Neural cell (in vitro differentiated cells): ENCODE results near the gene AP2B1. TPM values are rescaled to one million over a fixed set of nuclear protein-coding genes. Genes with fewer than 3 reads are reported as not detected.

Experiments used
- H2AFZ ChIP-seq: fragments of 200-600, 300-800 bp; sonication (generic), shearing (Covaris generic); 2 replicates; pipeline ENCODE4 v1.6.0; 2014; ENCODE audit warnings: low read depth, mild to moderate bottlenecking, antibody characterized with exemption, low read length, moderate library complexity
- H3F3A ChIP-seq: fragments of 200-600 bp; shearing (Covaris generic); 2 replicates; pipeline ENCODE4 v1.6.1; 2016; ENCODE audit warnings: mild to moderate bottlenecking, moderate library complexity, mixed read lengths, antibody characterized with exemption, low read length; ENCODE audit not compliant: insufficient read depth, poor library complexity, severe bottlenecking
- H3K27ac ChIP-seq: fragments of 200-600, 300-800 bp; sonication (generic), shearing (Covaris generic); 2 replicates; pipeline ENCODE4 v1.5.1; 2014; ENCODE audit warnings: mild to moderate bottlenecking, low read length, moderate library complexity
- H3K27me3 ChIP-seq: fragments of 300-800, 200-600 bp; sonication (generic), shearing (Covaris generic); 2 replicates; pipeline ENCODE4 v1.6.0; 2014; ENCODE audit warnings: mild to moderate bottlenecking, low read depth, low read length, moderate library complexity; ENCODE audit not compliant: insufficient read depth
- H3K36me3 ChIP-seq: fragments of 300-800, 200-600 bp; sonication (generic), shearing (Covaris generic); 2 replicates; pipeline ENCODE4 v1.5.1; 2014; ENCODE audit warnings: mild to moderate bottlenecking, antibody characterized with exemption, low read length, moderate library complexity; ENCODE audit not compliant: insufficient read depth
- H3K4me2 ChIP-seq: fragments of 300-800, 200-600 bp; sonication (generic), shearing (Covaris generic); 2 replicates; pipeline ENCODE4 v1.6.0; 2014; ENCODE audit warnings: mild to moderate bottlenecking, low read length
- H3K4me3 ChIP-seq: fragments of 300-800, 200-600 bp; sonication (generic), shearing (Covaris generic); 2 replicates; pipeline ENCODE4 v1.5.1; 2014; ENCODE audit warnings: mild to moderate bottlenecking, low read length, moderate library complexity
- H3K79me2 ChIP-seq: fragments of 200-600 bp; shearing (Covaris generic); replicated peaks from 2 replicates; pipeline ENCODE4 v1.6.0; 2014; ENCODE audit warnings: mild to moderate bottlenecking, low read length, moderate library complexity; ENCODE audit not compliant: insufficient read depth
- H3K9ac ChIP-seq: fragments of 300-800, 200-600 bp; sonication (generic), shearing (Covaris generic); 2 replicates; pipeline ENCODE4 v1.6.1; 2016; ENCODE audit warnings: mild to moderate bottlenecking, low read length, mixed read lengths
- H3K9me2 ChIP-seq: fragments of 200-600 bp; shearing (Covaris generic); 2 replicates; pipeline ENCODE4 v1.6.1; 2016; ENCODE audit warnings: mild to moderate bottlenecking, low read length, mixed read lengths; ENCODE audit not compliant: insufficient read depth
- H3K9me3 ChIP-seq: fragments of 200-600, 300-800 bp; sonication (generic), shearing (Covaris generic); 2 replicates; pipeline ENCODE4 v1.6.1; 2016; ENCODE audit warnings: mild to moderate bottlenecking, mixed run types, low read length, moderate library complexity, mixed read lengths
- H4K20me1 ChIP-seq: fragments of 200-600 bp; shearing (Covaris generic); 2 replicates; pipeline ENCODE4 v1.6.1; 2016; ENCODE audit warnings: mild to moderate bottlenecking, mixed run types; ENCODE audit not compliant: insufficient read depth
- CTCF ChIP-seq: fragments of 450-650 bp; IDR thresholded peaks from 2 replicates; pipeline ENCODE4 v1.5.1; 2014; ENCODE audit warnings: antibody characterized with exemption, mild to moderate bottlenecking, moderate library complexity; ENCODE audit not compliant: poor library complexity, severe bottlenecking
- EP300 ChIP-seq: fragments of 450-650 bp; conservative IDR thresholded peaks from 2 replicates; pipeline ENCODE4 v1.6.1; 2014; ENCODE audit warnings: antibody characterized with exemption, mild to moderate bottlenecking, moderate library complexity; ENCODE audit not compliant: poor library complexity, severe bottlenecking
- EZH2 ChIP-seq: fragments of 200-600, 300-800 bp; shearing (Covaris generic), sonication (generic); IDR thresholded peaks from 2 replicates; pipeline ENCODE4 v1.6.1; 2014; ENCODE audit warnings: antibody characterized with exemption, low read length, borderline replicate concordance, mild to moderate bottlenecking; ENCODE audit not compliant: insufficient read depth, poor library complexity, severe bottlenecking
- MXI1 ChIP-seq: fragments of 450-650 bp; conservative IDR thresholded peaks from 2 replicates; pipeline ENCODE4 v1.6.1; 2014; ENCODE audit warnings: antibody characterized with exemption, mild to moderate bottlenecking; ENCODE audit not compliant: poor library complexity, severe bottlenecking
- POLR2AphosphoS5 ChIP-seq: IDR thresholded peaks from 2 replicates; pipeline ENCODE4 v1.6.1; 2012
- RAD21 ChIP-seq: fragments of 450-650 bp; conservative IDR thresholded peaks from 2 replicates; pipeline ENCODE4 v1.6.1; 2014; ENCODE audit warnings: antibody characterized with exemption, mild to moderate bottlenecking, moderate library complexity
- REST ChIP-seq: IDR thresholded peaks from 2 replicates; pipeline ENCODE4 v1.6.1; 2012; ENCODE audit warnings: borderline replicate concordance
- SMC3 ChIP-seq: fragments of 450-650 bp; conservative IDR thresholded peaks from 2 replicates; pipeline ENCODE4 v1.6.1; 2014; ENCODE audit warnings: antibody characterized with exemption, mild to moderate bottlenecking, moderate library complexity; ENCODE audit not compliant: poor library complexity
- TAF1 ChIP-seq: IDR thresholded peaks from 2 replicates; pipeline ENCODE4 v1.6.1; 2012; ENCODE audit warnings: low read depth
- polyA plus RNA-seq: library from polyadenylated mRNA; depleted of rRNA; stranded (reverse); fragments of >200 nt; gene quantifications from 2 replicates; pipeline ENCODE4 v1.2.3, GENCODE V29; 2014

AP2B1 gene
- polyA plus RNA-seq, 1 donor from 2014 or later: 59.5 TPM

- H3K4me3 ChIP-seq: no peak overlapping the region
- no peak overlapping the region for H3K9ac ChIP-seq
- no peak overlapping the region for H2AFZ ChIP-seq
- H3K9me2 ChIP-seq: no peaks in the 10 kb centered on the region
- H3K27ac ChIP-seq: no peak overlapping the region
- no peak overlapping the region for H3K4me2 ChIP-seq
- H3K9me3 ChIP-seq: no peaks in the 10 kb centered on the region
- no peaks in the 10 kb centered on the region for H3F3A ChIP-seq
- H3K79me2 ChIP-seq: no peaks in the 10 kb centered on the region
- no peaks in the 10 kb centered on the region for H4K20me1 ChIP-seq
- H3K27me3 ChIP-seq: no peaks in the 10 kb centered on the region
- no peaks in the 10 kb centered on the region for H3K36me3 ChIP-seq
- no peak for TF ChIP-seq MXI1
- no peak for TF ChIP-seq REST
- no peak for TF ChIP-seq SMC3
- no peak for TF ChIP-seq TAF1
- TF ChIP-seq POLR2AphosphoS5: no peak
- TF ChIP-seq RAD21: no peak
These were observed 170.1 kb downstream of the AP2B1 start for GRCh38 chr17:35757243-35757642.

DNA sequence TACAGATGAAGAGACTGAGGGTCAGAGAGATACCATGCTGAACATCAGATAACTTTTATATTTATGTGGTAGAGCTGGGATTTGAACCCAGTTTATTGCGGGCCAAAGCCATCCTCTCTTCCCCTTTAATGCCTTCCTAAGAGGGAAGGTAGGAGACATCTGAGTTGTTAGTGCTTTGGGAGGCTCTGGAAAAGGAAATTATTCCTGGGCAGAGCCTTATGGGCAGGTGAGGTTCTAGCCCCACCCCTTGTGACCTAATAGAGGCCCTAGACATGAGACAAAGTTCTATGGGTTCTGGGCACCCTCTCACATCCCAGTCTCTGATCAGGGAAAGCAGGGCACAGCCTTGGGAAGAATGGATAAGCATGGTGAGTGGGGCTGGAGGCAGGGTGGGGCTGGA is 173.5 kb downstream of the AP2B1 start, which contains the start of gene C17orf50:
Gene C17orf50 (plus strand): TSS at position 301 of the 400 bp plus-strand sequence. CDS start 55 bp downstream, at position 356.
- Histone ChIP-seq H3K9me3 (no peaks in the 10 kb centered on the region), H3K36me3 (no peaks in the 10 kb centered on the region), H3K4me3 (no peak within 1 kb of the TSS), H3K9ac (no peak within 1 kb of the TSS), H3K9me2 (no peaks in the 10 kb centered on the region), H3K4me2 (no peak within 1 kb of the TSS), H3K27me3 (no peaks in the 10 kb centered on the region), H3F3A (no peaks in the 10 kb centered on the region), H3K79me2 (no peaks in the 10 kb centered on the region), H4K20me1 (no peaks in the 10 kb centered on the region), H3K27ac (no peak within 1 kb of the TSS), H2AFZ (no peak within 1 kb of the TSS)
- TF ChIP-seq POLR2AphosphoS5: no peak
- TF ChIP-seq EP300: no peak
- no peak for TF ChIP-seq REST
- TF ChIP-seq TAF1: no peak
- no peak for TF ChIP-seq SMC3
- no peak for TF ChIP-seq EZH2
- no peak for TF ChIP-seq RAD21
- no peak for TF ChIP-seq CTCF
- TF ChIP-seq MXI1: no peak
